GM12878 (cell line): ENCODE results near the gene UBE2O. TPM values are rescaled to one million over a fixed set of nuclear protein-coding genes. Genes with fewer than 3 reads are reported as not detected.

ENCODE experiments used
- ATAC-seq: fragments of 200-7000 bp; cut with Tn5 transposase; 3 replicates; pipeline ENCODE4 v1.9.1; 2020; ENCODE audit warnings: mild to moderate bottlenecking, moderate library complexity
- BruUV-seq: library from RNA; stranded (reverse); fragments of 400-500 nt; replicated peaks from 2 replicates; lab custom pipeline; 2021; lab: Mats Ljungman, UMichigan
- CTCF ChIA-PET: fragments of 300-600 bp; sonication (Branson Sonifier 250); formaldehyde crosslinking; extraction: SDS; loops from one replicate; lab custom pipeline; 2021; ENCODE audit warnings: inconsistent platforms; lab: Yijun Ruan, JAX
- POLR2A ChIA-PET: fragments of 350-600 bp; formaldehyde crosslinking; extraction: SDS; loops from one replicate; lab custom pipeline; 2021; ENCODE audit warnings: inconsistent platforms; lab: Charles Lee
- RAD21 ChIA-PET: fragments of 300-600 bp; sonication (Branson Sonifier 250); formaldehyde crosslinking; loops from one replicate; lab custom pipeline; 2023; ENCODE audit warnings: antibody characterized with exemption; ENCODE audit not compliant: unreplicated experiment; lab: Charles Lee
- SMC1A ChIA-PET: fragments of 300-600 bp; sonication (Branson Sonifier 250); formaldehyde crosslinking; loops from one replicate; lab custom pipeline; 2023; ENCODE audit not compliant: unreplicated experiment, uncharacterized antibody; lab: Charles Lee
- DNase-seq: peaks from one replicate; pipeline ENCODE4 v3.0.0-alpha.2; 2011; ENCODE audit warnings: low read depth, low spot score
- FAIRE-seq: peaks from 3 replicates; lab custom pipeline; 2011; peaks lifted over from hg19 to GRCh38; lab: Jason Lieb, UNC
- H2AFZ ChIP-seq: 2 replicates; pipeline ENCODE4 v1.6.0; 2011; ENCODE audit warnings: low read depth, low read length, control low read depth; ENCODE audit not compliant: control insufficient read depth
- H3K27ac ChIP-seq: 2 replicates; pipeline ENCODE4 v1.5.1; 2011; ENCODE audit warnings: control low read depth; ENCODE audit not compliant: control insufficient read depth, insufficient read depth
- H3K27me3 ChIP-seq, 2 experiments: replicated peaks in 1 of 2; 2 replicates each; pipeline versions ENCODE4 v1.6.0 to v1.6.1; 2011; ENCODE audit warnings: low read length in 1 of 2; ENCODE audit not compliant: control insufficient read depth in 2 of 2, insufficient read depth in 2 of 2
- H3K36me3 ChIP-seq, 2 experiments: 2 replicates each; pipeline ENCODE4 v1.5.1; 2011; ENCODE audit warnings: low read length in 1 of 2; ENCODE audit not compliant: control insufficient read depth in 2 of 2, insufficient read depth in 2 of 2
- H3K4me1 ChIP-seq: 2 replicates; pipeline ENCODE4 v1.6.1; 2011; ENCODE audit warnings: mild to moderate bottlenecking, low read length, moderate library complexity, mixed read lengths; ENCODE audit not compliant: control insufficient read depth, insufficient read depth
- H3K4me2 ChIP-seq: 2 replicates; pipeline ENCODE4 v1.6.0; 2011; ENCODE audit warnings: control low read depth; ENCODE audit not compliant: control insufficient read depth, insufficient read depth
- H3K4me3 ChIP-seq: fragments of 200-600 bp; sonication (generic); 2 replicates; pipeline ENCODE4 v1.5.1; 2016
- H3K79me2 ChIP-seq: 2 replicates; pipeline ENCODE4 v1.6.0; 2011; ENCODE audit warnings: low read length; ENCODE audit not compliant: control insufficient read depth, insufficient read depth
- H3K9ac ChIP-seq: 2 replicates; pipeline ENCODE4 v1.8.0; 2011; ENCODE audit warnings: low read length, control low read depth, mixed read lengths; ENCODE audit not compliant: control insufficient read depth, insufficient read depth
- H3K9me3 ChIP-seq: replicated peaks from 3 replicates; pipeline ENCODE4 v1.5.1; 2011; ENCODE audit warnings: mild to moderate bottlenecking, low read length; ENCODE audit not compliant: control insufficient read depth, insufficient read depth
- H4K20me1 ChIP-seq: 2 replicates; pipeline ENCODE4 v1.6.0; 2011; ENCODE audit not compliant: control insufficient read depth, insufficient read depth
- ATF7 ChIP-seq: fragments of 450-650 bp; IDR thresholded peaks from 2 replicates; pipeline ENCODE4 v1.6.1; 2016; ENCODE audit warnings: low read depth, mild to moderate bottlenecking
- BCL11A ChIP-seq: IDR thresholded peaks from 2 replicates; pipeline ENCODE4 v1.6.1; 2011; ENCODE audit warnings: low read depth, low read length
- MYC ChIP-seq: IDR thresholded peaks from 2 replicates; pipeline ENCODE4 v1.6.1; 2011; ENCODE audit warnings: mild to moderate bottlenecking, low read length, moderate library complexity, inconsistent platforms; ENCODE audit not compliant: insufficient read depth, insufficient replicate concordance, insufficient read length, severe bottlenecking
- NFXL1 ChIP-seq: fragments of 450-650 bp; IDR thresholded peaks from 2 replicates; pipeline ENCODE4 v1.6.1; 2017; ENCODE audit warnings: antibody characterized with exemption, mild to moderate bottlenecking, borderline replicate concordance
- NR2C2 ChIP-seq: IDR thresholded peaks from 2 replicates; pipeline ENCODE4 v1.6.1; 2011; ENCODE audit warnings: borderline replicate concordance, low read depth; ENCODE audit not compliant: control insufficient read depth, insufficient read length
- SPI1 ChIP-seq: IDR thresholded peaks from 2 replicates; pipeline ENCODE4 v1.6.1; 2011; ENCODE audit warnings: low read depth, mild to moderate bottlenecking, low read length, moderate library complexity, borderline replicate concordance; ENCODE audit not compliant: insufficient read depth
- YY1 ChIP-seq: IDR thresholded peaks from 2 replicates; pipeline ENCODE4 v1.6.1; 2011; ENCODE audit warnings: low read depth, mild to moderate bottlenecking, low read length
- ZZZ3 ChIP-seq: IDR thresholded peaks from 2 replicates; pipeline ENCODE4 v1.6.1; 2011; ENCODE audit warnings: low read depth; ENCODE audit not compliant: control insufficient read depth, insufficient read length
- WGBS: methylation state at CpG from one replicate; pipeline ENCODE4 v1.1.6; 2016; ENCODE audit warnings: low lambda C conversion rate; ENCODE audit not compliant: insufficient replicate concordance, insufficient coverage; ENCODE audit errors: missing lambda C conversion rate; 5-methylcytosine and 5-hydroxymethylcytosine counted together
- in situ Hi-C: fragments of 300-500 bp; cut with MboI; formaldehyde crosslinking; loops from 9 replicates; pipeline ENCODE4 v1.14.3; 2018; ENCODE audit warnings: mixed read lengths
- intact Hi-C: fragments of 100-400 bp; cut with micrococcal nuclease; formaldehyde crosslinking; loops from one replicate; pipeline ENCODE4 v1.14.2; 2022; ENCODE audit not compliant: unreplicated experiment
- polyA plus RNA-seq, 11 experiments: library from polyadenylated mRNA; depleted of rRNA in 4 of 11; unstranded in 6 of 11; stranded (reverse) in 5 of 11; fragments of >200 nt; fragmentation: Nextera tagmentation in 4 of 11; fragmentation: Illumina TruSeq in 1 of 11; extraction: Ambion mirVana in 4 of 11; extraction: Trizol in 1 of 11; gene quantifications; 1 replicate in 1 of 11; 2 replicates in 10 of 11; pipeline versions ENCODE4 v1.2.1 to v1.2.3, GENCODE V29; 2011 to 2016; ENCODE audit warnings: inconsistent platforms in 2 of 11, missing spikeins in 2 of 11, low read depth in 1 of 11
- total RNA-seq, 4 experiments: library from RNA; depleted of rRNA in 3 of 4; stranded (reverse); fragments of >200 nt in 3 of 4; fragmentation: Illumina TruSeq in 1 of 4; extraction: Trizol in 1 of 4; gene quantifications; 2 replicates each; pipeline versions ENCODE4 v1.2.1 to v1.2.3, GENCODE V29; 2013 to 2021
- TF ChIP-seq, protein P1 (sequence below): IDR thresholded peaks from 2 replicates; pipeline ENCODE4 v1.6.1; 2012; ENCODE audit warnings: improper control_type of control experiment, low read depth, low read length; ENCODE audit not compliant: insufficient replicate concordance
- TF ChIP-seq, protein P2 (sequence below): IDR thresholded peaks from 2 replicates; pipeline ENCODE4 v1.6.1; 2012; ENCODE audit warnings: low read length, inconsistent platforms
- TF ChIP-seq, protein P3 (sequence below): fragments of 450-650 bp; formaldehyde crosslinking; IDR thresholded peaks from 2 replicates; pipeline ENCODE4 v1.4.0; 2020; ENCODE audit warnings: mild to moderate bottlenecking, moderate library complexity

Gene UBE2O
- total and polyA plus RNA-seq, 10 of the 15 experiments (the other 5 are each of a cell fraction or from before 2014, with no cell fraction given), result 2.1 to 39.0 (median 14.1) TPM

DNA sequence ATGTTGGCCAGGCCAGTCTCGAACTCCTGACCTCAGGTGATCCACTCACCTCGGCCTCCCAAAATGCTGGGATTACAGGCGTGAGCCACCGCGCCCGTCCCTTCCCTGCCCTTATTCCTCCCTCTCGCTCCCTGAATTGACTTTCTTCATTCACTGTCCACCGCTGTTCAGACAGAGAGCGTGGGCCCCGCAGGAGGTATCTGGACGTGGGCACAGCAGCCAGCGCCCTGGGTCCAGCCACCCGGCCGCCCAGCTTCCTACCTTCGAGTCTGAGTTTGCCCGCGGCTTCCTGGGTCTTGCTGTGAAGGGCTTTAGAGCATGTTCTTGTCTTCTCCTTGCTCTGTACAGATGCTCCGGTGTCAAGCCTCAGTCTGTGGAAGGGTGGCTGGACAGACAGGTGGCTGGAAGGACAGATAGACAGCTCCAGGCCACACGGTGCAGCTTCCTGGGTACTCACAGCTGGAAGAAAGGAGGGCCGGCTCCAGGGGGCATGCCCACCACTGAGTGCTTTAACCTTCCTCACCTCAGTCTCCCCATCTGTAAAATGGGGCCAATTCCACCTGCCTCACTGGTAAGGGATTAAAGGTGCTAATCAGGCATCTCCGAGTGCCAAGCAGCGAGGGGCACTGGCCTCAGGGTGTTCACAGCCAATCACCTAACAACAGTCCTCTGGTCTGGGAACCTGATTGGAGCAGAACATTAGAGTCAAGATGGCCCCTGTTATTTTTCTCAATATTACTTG, 34.7 kb upstream of the UBE2O start:
- Histone ChIP-seq H3K27ac (no peak overlapping the region), H3K27me3 (no peaks in the 10 kb centered on the region), H3K79me2 (peaks cover 13% of the 10 kb centered on the region), H3K4me1 (peaks cover 47% of the 10 kb centered on the region), H3K4me3 (no peak overlapping the region), H3K36me3 (no peaks in the 10 kb centered on the region; a peak in 1 of 4 replicates), H3K4me2 (no peak overlapping the region), H2AFZ (no peak overlapping the region), H4K20me1 (no peaks in the 10 kb centered on the region), H3K9me3 (no peaks in the 10 kb centered on the region), H3K9ac (no peak overlapping the region)
- intact Hi-C loops (no loop called here), in situ Hi-C loops (no loop called here)
- BruUV-seq, result TSS peak; percentile 67
- 95% methylated on average over 21 of the region's 22 CpGs for WGBS
- DNase-seq (no peak), FAIRE-seq (no peak), ATAC-seq (no peak)
- RAD21 ChIA-PET, result no interaction called here
- TF ChIP-seq MYC, result no peak
- TF ChIP-seq, protein P1, sequence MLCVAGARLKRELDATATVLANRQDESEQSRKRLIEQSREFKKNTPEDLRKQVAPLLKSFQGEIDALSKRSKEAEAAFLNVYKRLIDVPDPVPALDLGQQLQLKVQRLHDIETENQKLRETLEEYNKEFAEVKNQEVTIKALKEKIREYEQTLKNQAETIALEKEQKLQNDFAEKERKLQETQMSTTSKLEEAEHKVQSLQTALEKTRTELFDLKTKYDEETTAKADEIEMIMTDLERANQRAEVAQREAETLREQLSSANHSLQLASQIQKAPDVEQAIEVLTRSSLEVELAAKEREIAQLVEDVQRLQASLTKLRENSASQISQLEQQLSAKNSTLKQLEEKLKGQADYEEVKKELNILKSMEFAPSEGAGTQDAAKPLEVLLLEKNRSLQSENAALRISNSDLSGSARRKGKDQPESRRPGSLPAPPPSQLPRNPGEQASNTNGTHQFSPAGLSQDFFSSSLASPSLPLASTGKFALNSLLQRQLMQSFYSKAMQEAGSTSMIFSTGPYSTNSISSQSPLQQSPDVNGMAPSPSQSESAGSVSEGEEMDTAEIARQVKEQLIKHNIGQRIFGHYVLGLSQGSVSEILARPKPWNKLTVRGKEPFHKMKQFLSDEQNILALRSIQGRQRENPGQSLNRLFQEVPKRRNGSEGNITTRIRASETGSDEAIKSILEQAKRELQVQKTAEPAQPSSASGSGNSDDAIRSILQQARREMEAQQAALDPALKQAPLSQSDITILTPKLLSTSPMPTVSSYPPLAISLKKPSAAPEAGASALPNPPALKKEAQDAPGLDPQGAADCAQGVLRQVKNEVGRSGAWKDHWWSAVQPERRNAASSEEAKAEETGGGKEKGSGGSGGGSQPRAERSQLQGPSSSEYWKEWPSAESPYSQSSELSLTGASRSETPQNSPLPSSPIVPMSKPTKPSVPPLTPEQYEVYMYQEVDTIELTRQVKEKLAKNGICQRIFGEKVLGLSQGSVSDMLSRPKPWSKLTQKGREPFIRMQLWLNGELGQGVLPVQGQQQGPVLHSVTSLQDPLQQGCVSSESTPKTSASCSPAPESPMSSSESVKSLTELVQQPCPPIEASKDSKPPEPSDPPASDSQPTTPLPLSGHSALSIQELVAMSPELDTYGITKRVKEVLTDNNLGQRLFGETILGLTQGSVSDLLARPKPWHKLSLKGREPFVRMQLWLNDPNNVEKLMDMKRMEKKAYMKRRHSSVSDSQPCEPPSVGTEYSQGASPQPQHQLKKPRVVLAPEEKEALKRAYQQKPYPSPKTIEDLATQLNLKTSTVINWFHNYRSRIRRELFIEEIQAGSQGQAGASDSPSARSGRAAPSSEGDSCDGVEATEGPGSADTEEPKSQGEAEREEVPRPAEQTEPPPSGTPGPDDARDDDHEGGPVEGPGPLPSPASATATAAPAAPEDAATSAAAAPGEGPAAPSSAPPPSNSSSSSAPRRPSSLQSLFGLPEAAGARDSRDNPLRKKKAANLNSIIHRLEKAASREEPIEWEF, result no peak
- no peak for TF ChIP-seq ATF7
- TF ChIP-seq, protein P2, sequence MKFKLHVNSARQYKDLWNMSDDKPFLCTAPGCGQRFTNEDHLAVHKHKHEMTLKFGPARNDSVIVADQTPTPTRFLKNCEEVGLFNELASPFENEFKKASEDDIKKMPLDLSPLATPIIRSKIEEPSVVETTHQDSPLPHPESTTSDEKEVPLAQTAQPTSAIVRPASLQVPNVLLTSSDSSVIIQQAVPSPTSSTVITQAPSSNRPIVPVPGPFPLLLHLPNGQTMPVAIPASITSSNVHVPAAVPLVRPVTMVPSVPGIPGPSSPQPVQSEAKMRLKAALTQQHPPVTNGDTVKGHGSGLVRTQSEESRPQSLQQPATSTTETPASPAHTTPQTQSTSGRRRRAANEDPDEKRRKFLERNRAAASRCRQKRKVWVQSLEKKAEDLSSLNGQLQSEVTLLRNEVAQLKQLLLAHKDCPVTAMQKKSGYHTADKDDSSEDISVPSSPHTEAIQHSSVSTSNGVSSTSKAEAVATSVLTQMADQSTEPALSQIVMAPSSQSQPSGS, result no peak
- TF ChIP-seq NR2C2, result no peak
- TF ChIP-seq NFXL1, result no peak
- no peak for TF ChIP-seq YY1
- TF ChIP-seq, protein P3, sequence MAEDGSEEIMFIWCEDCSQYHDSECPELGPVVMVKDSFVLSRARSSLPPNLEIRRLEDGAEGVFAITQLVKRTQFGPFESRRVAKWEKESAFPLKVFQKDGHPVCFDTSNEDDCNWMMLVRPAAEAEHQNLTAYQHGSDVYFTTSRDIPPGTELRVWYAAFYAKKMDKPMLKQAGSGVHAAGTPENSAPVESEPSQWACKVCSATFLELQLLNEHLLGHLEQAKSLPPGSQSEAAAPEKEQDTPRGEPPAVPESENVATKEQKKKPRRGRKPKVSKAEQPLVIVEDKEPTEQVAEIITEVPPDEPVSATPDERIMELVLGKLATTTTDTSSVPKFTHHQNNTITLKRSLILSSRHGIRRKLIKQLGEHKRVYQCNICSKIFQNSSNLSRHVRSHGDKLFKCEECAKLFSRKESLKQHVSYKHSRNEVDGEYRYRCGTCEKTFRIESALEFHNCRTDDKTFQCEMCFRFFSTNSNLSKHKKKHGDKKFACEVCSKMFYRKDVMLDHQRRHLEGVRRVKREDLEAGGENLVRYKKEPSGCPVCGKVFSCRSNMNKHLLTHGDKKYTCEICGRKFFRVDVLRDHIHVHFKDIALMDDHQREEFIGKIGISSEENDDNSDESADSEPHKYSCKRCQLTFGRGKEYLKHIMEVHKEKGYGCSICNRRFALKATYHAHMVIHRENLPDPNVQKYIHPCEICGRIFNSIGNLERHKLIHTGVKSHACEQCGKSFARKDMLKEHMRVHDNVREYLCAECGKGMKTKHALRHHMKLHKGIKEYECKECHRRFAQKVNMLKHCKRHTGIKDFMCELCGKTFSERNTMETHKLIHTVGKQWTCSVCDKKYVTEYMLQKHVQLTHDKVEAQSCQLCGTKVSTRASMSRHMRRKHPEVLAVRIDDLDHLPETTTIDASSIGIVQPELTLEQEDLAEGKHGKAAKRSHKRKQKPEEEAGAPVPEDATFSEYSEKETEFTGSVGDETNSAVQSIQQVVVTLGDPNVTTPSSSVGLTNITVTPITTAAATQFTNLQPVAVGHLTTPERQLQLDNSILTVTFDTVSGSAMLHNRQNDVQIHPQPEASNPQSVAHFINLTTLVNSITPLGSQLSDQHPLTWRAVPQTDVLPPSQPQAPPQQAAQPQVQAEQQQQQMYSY (CRISPR knock-in tag), result no peak
- TF ChIP-seq SPI1, result no peak
- TF ChIP-seq BCL11A, result no peak
- no peak for TF ChIP-seq ZZZ3
- POLR2A ChIA-PET, result interaction anchor here (0.6 to 0.7 kb wide), 2 partner anchors 337 to 439 kb away, joined by 3 read pairs; no protein-coding TSS in a partner anchor
- CTCF ChIA-PET, result interaction anchor here (0.6 to 1.3 kb wide), 3 partner anchors 16 to 26 kb away, joined by 3 read pairs; partner anchors contain the start of gene AANAT
- SMC1A ChIA-PET, result interaction anchor here (12.0 kb wide), 1 partner anchor 13 kb away, joined by 115 read pairs; the partner anchor contains the start of gene RHBDF2
